GM18520 (cell line): ENCODE results near the gene KRTAP22-2.

Experiments used
- ATAC-seq: cut with Tn5 transposase; IDR thresholded peaks from one replicate; pipeline ENCODE4 v1.9.1; 2021; ENCODE audit not compliant: unreplicated experiment

KRTAP22-2 gene

DNA sequence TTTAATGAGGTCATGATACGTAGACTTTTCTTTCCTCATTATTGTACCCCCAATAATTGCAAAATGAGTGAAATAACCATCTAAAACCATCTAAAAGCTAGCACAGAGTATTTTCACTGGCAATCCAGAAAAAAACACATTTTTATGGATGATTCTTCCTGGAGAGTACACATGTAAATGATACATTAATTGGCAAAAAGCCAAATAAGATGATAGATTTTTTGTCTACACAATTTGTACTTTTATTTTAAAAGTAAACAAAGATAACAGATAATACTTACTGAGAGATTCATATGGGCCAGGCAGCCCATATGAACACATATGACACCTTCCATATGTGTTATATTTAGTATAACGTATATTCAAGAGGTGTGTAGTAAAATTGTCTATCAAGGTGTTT is 26.6 kb downstream of the KRTAP22-2 start:
- ATAC-seq, result no peak

DNA sequence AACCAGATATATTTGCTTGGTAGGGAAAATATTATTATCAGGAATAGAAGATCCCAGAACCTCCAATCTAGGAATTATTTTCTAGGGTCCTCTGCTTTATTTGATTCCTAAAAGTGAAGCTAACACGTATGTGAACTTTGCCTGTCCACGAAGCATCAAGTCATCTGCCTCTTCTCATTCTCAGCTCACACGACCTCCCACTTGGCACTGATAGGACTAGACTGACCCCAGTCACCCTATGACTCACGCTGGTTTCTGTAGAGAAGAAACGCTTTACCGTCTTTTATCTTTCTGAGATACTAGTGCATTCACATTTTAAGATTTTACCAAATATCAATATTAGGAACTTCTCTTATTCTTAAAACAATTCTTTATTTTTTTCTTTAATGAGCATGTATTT is 27.1 kb downstream of the KRTAP22-2 start:
- no peak for ATAC-seq

DNA sequence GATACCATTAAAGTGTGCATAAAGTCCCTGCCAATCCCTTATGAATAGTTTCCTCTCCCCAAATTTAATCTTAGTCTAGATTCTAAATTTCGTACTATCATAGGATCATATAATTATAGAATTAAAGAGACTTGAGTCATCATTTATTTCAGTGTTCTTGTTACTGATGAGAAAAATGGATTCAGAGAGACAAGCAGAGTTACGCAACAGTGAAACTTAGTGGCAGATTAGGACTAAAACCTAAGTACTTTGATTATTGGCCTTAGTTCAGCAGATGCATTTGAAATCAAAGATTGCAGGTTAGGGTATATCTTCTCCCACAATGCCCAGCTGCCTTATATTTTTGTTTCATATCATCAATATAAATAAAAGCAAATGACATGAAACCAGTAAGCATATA is 28.2 kb downstream of the KRTAP22-2 start:
- no peak for ATAC-seq

DNA sequence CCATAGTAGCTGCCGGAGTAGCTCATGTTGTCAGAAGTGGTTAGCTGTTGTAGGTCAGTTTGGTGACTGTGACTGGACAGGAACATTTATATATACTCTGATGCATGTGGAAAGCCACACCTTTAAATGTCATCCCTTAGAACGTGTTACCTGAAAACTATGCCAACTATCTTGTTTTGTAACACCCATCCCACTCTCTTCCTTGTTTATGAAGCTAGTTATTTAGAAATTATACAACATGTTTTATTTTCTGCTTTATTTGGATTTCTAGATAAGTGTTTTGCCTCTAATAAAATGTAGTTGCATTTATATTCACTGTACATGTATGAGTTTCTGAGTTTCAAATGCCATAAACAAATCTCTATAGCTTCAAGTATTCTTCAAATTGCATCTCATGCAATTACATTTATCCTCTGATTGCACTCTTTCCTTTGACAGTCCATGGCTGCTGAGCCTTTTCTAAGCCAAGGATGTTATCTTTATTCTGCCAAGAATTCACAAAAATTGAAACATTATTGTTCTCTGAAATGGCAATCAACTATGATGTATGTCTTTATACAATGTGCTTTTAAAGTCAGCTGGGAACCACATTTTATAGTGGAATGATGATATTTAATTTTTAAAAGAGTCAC is 28.8 kb downstream of the KRTAP22-2 start, which contains the start of gene KRTAP19-7:
KRTAP19-7 (minus strand) TSS at position 51 of the 632 bp plus-strand sequence; CDS start at position 26, 25 bp downstream.
- ATAC-seq, result no peak

DNA sequence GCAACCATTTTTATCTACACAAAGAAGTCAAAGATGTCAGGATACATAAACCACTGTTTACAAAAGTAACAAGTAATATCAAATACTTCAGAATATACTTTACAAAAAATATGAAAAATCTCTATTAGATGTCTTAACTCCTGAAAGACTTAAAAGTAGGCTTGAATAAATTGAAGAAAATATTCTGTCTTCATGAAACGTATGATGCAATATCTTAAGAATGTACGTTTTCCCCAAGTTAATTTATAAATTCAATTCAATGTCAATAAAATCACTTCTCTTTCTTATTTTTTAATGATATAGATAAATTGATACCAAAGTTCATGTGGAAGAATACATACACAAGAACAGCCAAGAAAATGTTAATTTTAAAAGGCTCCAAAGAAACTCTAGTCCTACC is 35.1 kb downstream of the KRTAP22-2 start:
- no peak for ATAC-seq

DNA sequence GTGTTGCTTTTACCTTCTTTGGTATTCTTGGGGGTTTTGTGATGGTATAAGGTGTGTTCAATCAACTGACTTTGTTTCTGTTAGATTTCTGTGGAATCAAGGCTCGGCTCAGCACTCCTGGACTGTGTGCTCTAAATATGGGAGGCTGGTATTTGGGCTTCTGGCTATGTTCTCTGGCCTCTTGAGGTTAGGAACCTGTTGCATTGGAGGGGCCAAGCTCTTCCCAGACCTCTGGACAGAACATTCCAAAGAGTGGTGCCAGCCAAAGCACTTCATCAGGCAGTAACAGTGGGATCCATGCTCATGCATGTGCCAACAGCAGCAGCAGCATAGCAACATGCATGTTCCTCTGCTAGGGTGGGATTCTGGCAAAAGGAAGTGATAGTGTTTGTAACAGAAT is 37.4 kb downstream of the KRTAP22-2 start:
- ATAC-seq, result no peak

DNA sequence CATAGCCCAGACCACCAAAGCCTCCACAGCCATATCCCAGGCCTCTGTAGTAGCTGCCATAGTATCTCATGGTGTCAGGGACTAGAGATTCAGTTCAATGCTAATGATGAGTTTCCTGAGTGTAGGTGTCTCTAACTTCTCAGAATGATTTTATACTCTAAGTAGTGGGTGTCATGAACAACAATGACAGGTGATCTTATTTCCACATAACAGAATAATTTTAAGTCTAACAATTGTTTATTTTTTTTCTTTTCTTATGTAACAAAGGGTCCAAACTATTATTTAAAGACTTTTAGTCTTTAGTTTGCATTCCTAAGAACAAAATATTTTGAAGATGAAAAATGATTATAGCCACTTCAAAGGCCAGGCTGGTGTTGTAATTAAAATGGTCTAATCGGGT is 48.4 kb downstream of the KRTAP22-2 start, which contains the start of gene KRTAP19-6:
KRTAP19-6 (minus strand) TSS at position 101 of the 400 bp plus-strand sequence; CDS start at position 70, 31 bp downstream.
- ATAC-seq, result no peak
